AG04450 (cell line): ENCODE results near the gene CXXC1. TPM values are rescaled to one million over a fixed set of nuclear protein-coding genes. Genes with fewer than 3 reads are reported as not detected.

Source experiments
- CTCF ChIA-PET: fragments of 300-600, 350-600 bp; formaldehyde crosslinking; extraction: SDS; loops from one replicate; lab custom pipeline; 2022; ENCODE audit warnings: antibody characterized with exemption, inconsistent platforms; lab: Charles Lee
- POLR2A ChIA-PET: fragments of 350-600 bp; formaldehyde crosslinking; extraction: SDS; loops from one replicate; lab custom pipeline; 2021; ENCODE audit warnings: antibody characterized with exemption, inconsistent platforms; lab: Yijun Ruan, JAX
- DNase-seq: peaks from one replicate; pipeline ENCODE4 v3.0.0-alpha.2; 2011; ENCODE audit warnings: low read depth, low spot score
- H3K27ac ChIP-seq: one replicate; pipeline ENCODE4 v1.5.1; 2012; ENCODE audit warnings: low read depth, low read length, control low read depth
- H3K27me3 ChIP-seq: one replicate; pipeline ENCODE4 v1.6.0; 2012; ENCODE audit warnings: low read length; ENCODE audit not compliant: control insufficient read depth, insufficient read depth
- H3K4me3 ChIP-seq: 2 replicates; pipeline ENCODE4 v1.5.1; 2011; ENCODE audit warnings: mild to moderate bottlenecking, low read depth, low read length, control low read depth
- H3K9me3 ChIP-seq: 2 replicates; pipeline ENCODE4 v1.5.1; 2012; ENCODE audit warnings: low read length; ENCODE audit not compliant: control insufficient read depth, insufficient read depth
- CTCF ChIP-seq: IDR thresholded peaks from 2 replicates; pipeline ENCODE4 v1.5.1; 2011; ENCODE audit warnings: low read depth, low read length, control low read depth, inconsistent platforms
- polyA plus RNA-seq: library from polyadenylated mRNA; depleted of rRNA; stranded (reverse); fragments of >200 nt; gene quantifications from 2 replicates; pipeline ENCODE4 v1.2.3, GENCODE V29; 2011

Gene CXXC1
- polyA plus RNA-seq, 1 experiment = 23.6 TPM

- peak overlapping the region; percentile 47 for H3K27ac ChIP-seq
- H3K9me3 ChIP-seq = no peaks in the 10 kb centered on the region; the same call in 1 of the 2 replicates
- peaks cover 8% of the 10 kb centered on the region for H3K27me3 ChIP-seq
- peak overlapping the region; percentile 89 for H3K4me3 ChIP-seq
- no peak for DNase-seq
- ChIA-PET POLR2A (no interaction called here), CTCF (no interaction called here)
- no peak for TF ChIP-seq CTCF
Observed at GRCh38 chr18:50287028-50287440, 458 bp downstream of the CXXC1 start.

- DNase-seq = no peak
- no peak overlapping the region for H3K27ac ChIP-seq
Observed at GRCh38 chr18:50286391-50287027, 983 bp downstream of the CXXC1 start.

GRCh38 chr18:50285631-50286321, 1.7 kb downstream of the CXXC1 start:
- no peak for DNase-seq
- Histone ChIP-seq H3K27ac (no peak overlapping the region), H3K4me3 (peak overlapping the region; percentile 89; the same call in 1 of the 2 replicates), H3K27me3 (peaks cover 2% of the 10 kb centered on the region), H3K9me3 (no peaks in the 10 kb centered on the region; the same call in 1 of the 2 replicates)
- no peak for TF ChIP-seq CTCF
- POLR2A ChIA-PET = no interaction called here
- CTCF ChIA-PET = interaction anchor here (0.7 kb wide), 1 partner anchor 71 kb away, joined by 4 read pairs; no protein-coding TSS in a partner anchor

More at GRCh38 chr18:50286391-50287027, 983 bp downstream of the CXXC1 start:
- peaks cover 8% of the 10 kb centered on the region for H3K27me3 ChIP-seq
- ChIA-PET CTCF (interaction anchor here (0.7 kb wide), 1 partner anchor 70 kb away, joined by 4 read pairs; no protein-coding TSS in a partner anchor), POLR2A (no interaction called here)
- no peak for TF ChIP-seq CTCF
- peak overlapping the region; percentile 89 for H3K4me3 ChIP-seq
- H3K9me3 ChIP-seq = no peaks in the 10 kb centered on the region; the same call in 1 of the 2 replicates

GRCh38 chr18:50285071-50285470, 2.4 kb downstream of the CXXC1 start:
- Histone ChIP-seq H3K4me3 (no peak overlapping the region), H3K27ac (no peak overlapping the region), H3K27me3 (peaks cover 2% of the 10 kb centered on the region), H3K9me3 (no peaks in the 10 kb centered on the region; the same call in 1 of the 2 replicates)
- CTCF ChIA-PET = no interaction called here
- POLR2A ChIA-PET = no interaction called here
- no peak for DNase-seq
- no peak for TF ChIP-seq CTCF
